ENCODE data around the gene MEF2D. TPM values are rescaled to one million over a fixed set of nuclear protein-coding genes. Genes with fewer than 3 reads are reported as not detected.
A peak's percentile ranks its signal among the peaks of the same experiment; 100 is the strongest.

Gene MEF2D
- total RNA-seq, 1 experiment from 2014 or later: 33.5 TPM

DNA sequence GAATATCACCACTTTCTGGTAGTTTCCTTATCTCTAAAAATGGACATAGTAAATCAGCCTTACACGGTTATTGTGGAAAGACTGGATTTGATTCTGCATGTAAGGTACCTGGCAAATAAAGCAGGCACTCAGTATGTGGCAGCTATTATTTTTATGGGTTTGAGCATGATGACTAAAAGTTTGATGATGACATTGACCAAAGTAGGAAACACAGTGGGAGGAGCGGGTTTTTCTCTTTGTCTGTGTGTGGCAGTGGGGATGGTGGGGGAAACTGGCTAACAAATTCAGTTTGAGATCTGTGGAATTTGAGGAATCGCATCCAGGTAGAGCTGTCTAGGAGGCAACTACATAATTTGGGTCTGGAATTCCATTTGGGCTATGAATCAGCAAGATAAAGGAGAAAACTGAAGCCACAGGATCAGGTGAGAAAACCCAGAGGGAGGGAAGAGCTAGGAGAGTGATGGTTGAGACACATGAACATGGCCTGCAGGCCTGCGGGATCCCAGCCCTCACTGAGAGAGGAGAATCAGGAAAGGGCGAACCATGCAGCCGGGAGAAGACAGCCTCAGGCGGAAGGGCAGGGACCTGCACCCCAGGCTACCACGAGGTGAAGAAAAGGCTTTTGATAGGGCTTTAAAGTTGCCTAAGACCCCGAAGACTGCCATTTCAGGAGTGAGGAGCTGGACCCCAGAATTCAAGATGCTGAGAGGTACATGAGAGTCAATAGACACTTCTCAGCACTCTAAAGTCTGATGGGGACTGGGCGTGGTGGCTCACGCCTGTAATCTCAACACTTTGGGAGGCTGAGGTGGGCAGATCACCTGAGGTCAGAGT is 52.2 kb downstream of the MEF2D start:
- no peak for TF ChIP-seq EZH2 (IDR thresholded peaks at IDR 0.05; ENCODE audit: low read depth)
- TF ChIP-seq, protein P1, sequence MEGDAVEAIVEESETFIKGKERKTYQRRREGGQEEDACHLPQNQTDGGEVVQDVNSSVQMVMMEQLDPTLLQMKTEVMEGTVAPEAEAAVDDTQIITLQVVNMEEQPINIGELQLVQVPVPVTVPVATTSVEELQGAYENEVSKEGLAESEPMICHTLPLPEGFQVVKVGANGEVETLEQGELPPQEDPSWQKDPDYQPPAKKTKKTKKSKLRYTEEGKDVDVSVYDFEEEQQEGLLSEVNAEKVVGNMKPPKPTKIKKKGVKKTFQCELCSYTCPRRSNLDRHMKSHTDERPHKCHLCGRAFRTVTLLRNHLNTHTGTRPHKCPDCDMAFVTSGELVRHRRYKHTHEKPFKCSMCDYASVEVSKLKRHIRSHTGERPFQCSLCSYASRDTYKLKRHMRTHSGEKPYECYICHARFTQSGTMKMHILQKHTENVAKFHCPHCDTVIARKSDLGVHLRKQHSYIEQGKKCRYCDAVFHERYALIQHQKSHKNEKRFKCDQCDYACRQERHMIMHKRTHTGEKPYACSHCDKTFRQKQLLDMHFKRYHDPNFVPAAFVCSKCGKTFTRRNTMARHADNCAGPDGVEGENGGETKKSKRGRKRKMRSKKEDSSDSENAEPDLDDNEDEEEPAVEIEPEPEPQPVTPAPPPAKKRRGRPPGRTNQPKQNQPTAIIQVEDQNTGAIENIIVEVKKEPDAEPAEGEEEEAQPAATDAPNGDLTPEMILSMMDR (conservative IDR thresholded peaks at IDR 0.05): no peak
- Histone ChIP-seq H3K36me3 (ENCODE audit: low read depth) (no peaks in the 10 kb centered on the region), H3K79me2 (ENCODE audit: low read depth) (no peaks in the 10 kb centered on the region), H3K4me1 (replicated peaks; ENCODE audit: insufficient read depth) (no peaks in the 10 kb centered on the region), H4K20me1 (ENCODE audit: insufficient read depth) (no peaks in the 10 kb centered on the region), H3K9me3 (ENCODE audit: insufficient read depth, low read depth) (no peaks in the 10 kb centered on the region), H3K4me3 (no peak overlapping the region), H3F3A (ENCODE audit: insufficient read depth, low read depth) (peaks cover 10% of the 10 kb centered on the region; the same call in 1 of the 2 replicates), H3K4me2 (no peak overlapping the region), H3K27ac (no peak overlapping the region), H3K27me3 (ENCODE audit: insufficient read depth, low read depth) (no peaks in the 10 kb centered on the region), H3K9me2 (ENCODE audit: insufficient read depth) (no peaks in the 10 kb centered on the region), H2AFZ (no peak overlapping the region)
- BruUV-seq (replicated peaks): no TSS peak
- POLR2A ChIA-PET (ENCODE audit: unreplicated experiment): no interaction called here
- CTCF ChIA-PET: no interaction called here
- intact Hi-C loops (cut with micrococcal nuclease; ENCODE audit: unreplicated experiment): loop anchor here (5.0 kb wide), 2 partner anchors 221 to 356 kb away; no protein-coding TSS in a partner anchor
- peak in 1 of 2 experiments; percentile 32 for DNase-seq

DNA sequence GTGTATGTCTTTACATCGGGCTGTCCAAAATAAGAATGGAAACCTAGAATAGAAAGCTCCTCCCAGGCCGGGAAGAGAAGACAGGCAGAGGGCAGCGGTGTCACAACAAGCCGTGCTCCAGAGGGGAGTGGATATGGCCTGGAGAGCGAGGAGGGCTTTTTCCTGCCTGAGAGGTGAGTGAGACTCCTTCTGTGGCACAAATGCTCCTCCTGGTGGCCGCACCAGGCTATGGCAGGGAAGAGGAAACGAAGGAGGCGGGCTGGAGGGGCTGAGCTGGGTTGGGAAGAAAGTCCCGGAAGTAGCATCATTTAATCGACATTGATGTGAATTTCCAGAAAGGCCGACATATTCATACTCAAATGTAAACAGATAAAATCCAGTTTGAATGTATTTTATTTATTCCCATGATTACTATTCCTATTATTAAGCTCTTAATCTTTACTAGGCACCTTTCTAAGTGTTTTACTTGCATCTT is 54.7 kb downstream of the MEF2D start:
- BruUV-seq (replicated peaks): no TSS peak
- peaks cover 8% of the 10 kb centered on the region for H3K27me3 ChIP-seq (ENCODE audit: insufficient read depth, low read depth)
- H3K27ac ChIP-seq: no peak overlapping the region
- H3K4me2 ChIP-seq: peak overlapping the region; percentile 29
- intact Hi-C loops (cut with micrococcal nuclease; ENCODE audit: unreplicated experiment): loop anchor here (5.0 kb wide), 2 partner anchors 219 to 354 kb away; no protein-coding TSS in a partner anchor
- CTCF ChIA-PET: interaction anchor here (0.6 to 2.0 kb wide), 13 partner anchors 22 to 682 kb away, joined by 3 to 74 read pairs (median 4); no protein-coding TSS in a partner anchor
- no peaks in the 10 kb centered on the region for H3K79me2 ChIP-seq (ENCODE audit: low read depth)
- peak; percentile 68 to 88 for DNase-seq
- no peaks in the 10 kb centered on the region for H3K9me3 ChIP-seq (ENCODE audit: insufficient read depth, low read depth)
- no peaks in the 10 kb centered on the region for H4K20me1 ChIP-seq (ENCODE audit: insufficient read depth)
- peaks cover 10% of the 10 kb centered on the region; the same call in 1 of the 2 replicates for H3F3A ChIP-seq (ENCODE audit: insufficient read depth, low read depth)
- H3K36me3 ChIP-seq (ENCODE audit: low read depth): no peaks in the 10 kb centered on the region
- no peak overlapping the region; the same call in 1 of the 2 replicates for H2AFZ ChIP-seq
- H3K4me3 ChIP-seq: no peak overlapping the region
- H3K9me2 ChIP-seq (ENCODE audit: insufficient read depth): no peaks in the 10 kb centered on the region
- H3K4me1 ChIP-seq (replicated peaks; ENCODE audit: insufficient read depth): no peaks in the 10 kb centered on the region
- TF ChIP-seq, protein P1 (conservative IDR thresholded peaks at IDR 0.05): peak; percentile 98
- TF ChIP-seq EZH2 (IDR thresholded peaks at IDR 0.05; ENCODE audit: low read depth): no peak
- POLR2A ChIA-PET (ENCODE audit: unreplicated experiment): interaction anchor here (0.6 to 0.8 kb wide), 3 partner anchors 60 to 150 kb away, joined by 3 to 4 read pairs (median 3); no protein-coding TSS in a partner anchor

DNA sequence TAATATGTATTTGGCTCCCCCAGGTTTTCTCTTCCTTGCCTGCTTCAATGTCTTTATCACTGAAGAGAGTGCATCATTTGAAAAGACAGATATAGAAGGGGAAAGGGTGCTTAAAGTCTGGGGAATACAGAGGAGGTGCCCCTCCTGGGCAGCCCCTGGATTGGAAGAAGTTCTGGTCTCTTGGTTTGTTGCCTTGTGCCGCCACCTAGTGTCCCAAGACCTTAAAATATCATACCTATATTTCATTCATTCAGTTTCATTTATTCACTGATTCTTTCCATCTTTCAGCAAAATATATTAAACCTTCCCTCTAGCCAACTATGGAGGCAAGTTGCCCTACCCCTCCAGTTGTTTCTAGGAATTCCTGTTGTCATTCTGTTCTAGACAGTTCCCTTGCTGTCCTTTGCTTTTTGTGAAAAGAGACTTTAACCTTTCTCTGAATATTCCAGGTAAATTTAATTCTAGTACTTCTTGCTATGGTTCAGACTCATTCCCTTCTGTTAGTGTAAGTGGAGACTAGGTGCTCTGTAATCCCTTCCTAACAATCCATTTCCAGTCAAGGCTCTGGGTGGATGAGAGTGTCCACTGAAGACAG is 56.1 kb downstream of the MEF2D start:
- Histone ChIP-seq H4K20me1 (ENCODE audit: insufficient read depth) (no peaks in the 10 kb centered on the region), H3F3A (ENCODE audit: insufficient read depth, low read depth) (peaks cover 10% of the 10 kb centered on the region; the same call in 1 of the 2 replicates), H3K79me2 (ENCODE audit: low read depth) (no peaks in the 10 kb centered on the region), H3K4me3 (no peak overlapping the region), H2AFZ (no peak overlapping the region), H3K27ac (no peak overlapping the region), H3K4me1 (replicated peaks; ENCODE audit: insufficient read depth) (no peaks in the 10 kb centered on the region), H3K27me3 (ENCODE audit: insufficient read depth, low read depth) (peaks cover 21% of the 10 kb centered on the region), H3K9me2 (ENCODE audit: insufficient read depth) (no peaks in the 10 kb centered on the region), H3K4me2 (no peak overlapping the region), H3K9me3 (ENCODE audit: insufficient read depth, low read depth) (no peaks in the 10 kb centered on the region), H3K36me3 (ENCODE audit: low read depth) (no peaks in the 10 kb centered on the region)
- CTCF ChIA-PET: interaction anchor here (0.7 to 2.0 kb wide), 5 partner anchors 10 to 344 kb away, joined by 5 to 74 read pairs (median 9); no protein-coding TSS in a partner anchor
- no TSS peak for BruUV-seq (replicated peaks)
- TF ChIP-seq EZH2 (IDR thresholded peaks at IDR 0.05; ENCODE audit: low read depth): no peak
- TF ChIP-seq, protein P1 (conservative IDR thresholded peaks at IDR 0.05): peak; percentile 84
- intact Hi-C loops (cut with micrococcal nuclease; ENCODE audit: unreplicated experiment): loop anchor here (1.0 to 5.0 kb wide), 4 partner anchors 59 to 352 kb away; no protein-coding TSS in a partner anchor
- peak; percentile 39 to 41 for DNase-seq
- POLR2A ChIA-PET (ENCODE audit: unreplicated experiment): no interaction called here
